Measurements from ENCODE around the gene TRAPPC2. TPM values are rescaled to one million over a fixed set of nuclear protein-coding genes. Genes with fewer than 3 reads are reported as not detected.

TRAPPC2 gene
- total RNA-seq, 2 experiments from 2014 or later: 22.2 to 27.0 TPM

DNA sequence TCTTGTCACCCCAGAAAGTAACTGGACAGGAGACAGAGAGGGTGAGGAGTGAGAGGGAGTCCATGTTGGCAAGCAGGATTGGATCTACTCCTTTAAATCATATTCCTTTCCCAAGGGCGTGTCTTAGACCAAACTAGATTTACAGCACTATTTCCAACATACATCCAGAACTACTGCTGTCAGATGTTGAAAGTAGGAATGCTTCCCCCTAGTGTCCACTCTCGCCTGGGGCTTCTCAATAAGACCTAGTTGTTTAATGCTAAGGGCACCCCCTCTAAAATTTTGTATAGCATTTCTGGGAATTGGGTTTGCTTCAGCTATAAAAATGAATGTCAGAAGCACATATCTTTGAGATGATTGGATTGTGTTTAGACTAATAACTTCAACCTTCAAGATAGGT, 13.4 kb upstream of the TRAPPC2 start:
- no peaks in the 10 kb centered on the region for H3K9me2 ChIP-seq (ENCODE audit: insufficient read depth, low read length)
- no peak overlapping the region for H3K27ac ChIP-seq (ENCODE audit: low read depth, low read length, poor library complexity, severe bottlenecking)
- H3K36me3 ChIP-seq (ENCODE audit: insufficient read depth, low read length): peaks cover 94% of the 10 kb centered on the region
- H3K79me2 ChIP-seq (ENCODE audit: insufficient read depth, low read depth, low read length): peaks cover 17% of the 10 kb centered on the region; the same call in 1 of the 2 replicates
- DNase-seq (ENCODE audit: low spot score): peak; percentile 46
- H3K4me3 ChIP-seq (ENCODE audit: low read depth, low read length, poor library complexity, severe bottlenecking): no peak overlapping the region
- intact Hi-C loops (cut with micrococcal nuclease; ENCODE audit: unreplicated experiment): no loop called here
- no TSS peak for BruUV-seq (replicated peaks)
- H3K4me2 ChIP-seq (ENCODE audit: low read length): no peak overlapping the region
- CTCF ChIA-PET (ENCODE audit: unreplicated experiment): no interaction called here
- no peaks in the 10 kb centered on the region for H3K9me3 ChIP-seq (ENCODE audit: low read length)
- H2AFZ ChIP-seq (ENCODE audit: low read length): no peak overlapping the region
- no peaks in the 10 kb centered on the region for H4K20me1 ChIP-seq (ENCODE audit: insufficient read depth, low read length)
- H3K4me1 ChIP-seq (ENCODE audit: insufficient read depth, low read length, poor library complexity, severe bottlenecking): peaks cover 46% of the 10 kb centered on the region
- POLR2A ChIA-PET: interaction anchor here (1.1 to 2.8 kb wide), 2 partner anchors 10 to 12 kb away, joined by 3 to 20 read pairs; no protein-coding TSS in a partner anchor
- no peak for TF ChIP-seq EZH2phosphoT487 (IDR thresholded peaks at IDR 0.05; ENCODE audit: borderline replicate concordance, low read depth, low read length)
- TF ChIP-seq CTCF (conservative IDR thresholded peaks at IDR 0.05; ENCODE audit: low read length): peak; percentile 69

DNA sequence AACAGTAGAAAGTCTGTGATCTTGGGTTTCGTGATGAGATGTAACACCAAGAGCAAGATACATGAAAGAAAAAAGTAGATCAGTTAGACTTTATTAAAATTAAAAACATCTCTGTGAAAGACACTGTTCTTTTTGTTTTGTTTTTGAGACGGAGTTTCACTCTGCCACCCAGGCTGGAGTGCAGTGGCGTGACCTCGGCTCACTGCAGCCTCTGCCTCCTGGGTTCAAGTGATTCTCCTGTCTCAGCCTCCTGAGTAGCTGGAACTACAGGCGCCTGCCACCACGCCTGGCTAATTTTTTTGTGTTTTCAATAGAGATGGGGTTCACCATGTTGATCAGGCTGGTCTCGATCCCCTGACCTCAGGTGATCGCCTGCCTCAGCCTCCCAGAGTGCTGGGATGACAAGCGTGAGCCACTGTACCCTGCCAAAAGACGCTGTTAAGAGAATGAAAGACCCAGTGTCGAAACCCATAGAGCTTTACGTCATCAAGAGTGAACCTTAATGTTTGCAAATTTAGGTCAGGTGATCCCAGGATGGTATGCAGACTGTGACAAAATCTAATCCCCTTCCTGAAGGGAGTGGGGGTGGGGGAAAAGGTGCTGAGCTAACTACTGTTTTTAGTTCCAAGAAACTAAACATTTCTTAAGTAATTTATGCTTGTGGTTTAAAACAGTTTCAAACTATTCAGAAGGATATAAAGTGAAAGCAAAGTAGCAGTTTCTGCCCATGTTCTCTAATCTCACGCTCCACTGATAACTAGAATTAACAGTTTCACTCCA, 8.2 kb upstream of the TRAPPC2 start:
- Histone ChIP-seq H3K4me3 (ENCODE audit: low read depth, low read length, poor library complexity, severe bottlenecking) (peak overlapping the region; percentile 53), H2AFZ (ENCODE audit: low read length) (no peak overlapping the region), H3K9me2 (ENCODE audit: insufficient read depth, low read length) (no peaks in the 10 kb centered on the region), H3K79me2 (ENCODE audit: insufficient read depth, low read depth, low read length) (peaks cover 48% of the 10 kb centered on the region; the same call in 1 of the 2 replicates), H3K27ac (ENCODE audit: low read depth, low read length, poor library complexity, severe bottlenecking) (peak overlapping the region; percentile 78), H3K36me3 (ENCODE audit: insufficient read depth, low read length) (peaks cover 86% of the 10 kb centered on the region), H3K4me1 (ENCODE audit: insufficient read depth, low read length, poor library complexity, severe bottlenecking) (peaks cover 47% of the 10 kb centered on the region), H4K20me1 (ENCODE audit: insufficient read depth, low read length) (no peaks in the 10 kb centered on the region), H3K4me2 (ENCODE audit: low read length) (peak overlapping the region; percentile 66), H3K9me3 (ENCODE audit: low read length) (no peaks in the 10 kb centered on the region)
- TSS peak; percentile 87 for BruUV-seq (replicated peaks)
- TF ChIP-seq CTCF (conservative IDR thresholded peaks at IDR 0.05; ENCODE audit: low read length) (no peak), EZH2phosphoT487 (IDR thresholded peaks at IDR 0.05; ENCODE audit: borderline replicate concordance, low read depth, low read length) (no peak)
- DNase-seq (ENCODE audit: low spot score): peak; percentile 34
- POLR2A ChIA-PET: interaction anchor here (1.0 to 2.7 kb wide), 5 partner anchors 8 to 44 kb away, joined by 3 to 15 read pairs (median 5); partner anchors contain the start of genes OFD1 and TRAPPC2
- CTCF ChIA-PET (ENCODE audit: unreplicated experiment): no interaction called here
- intact Hi-C loops (cut with micrococcal nuclease; ENCODE audit: unreplicated experiment): no loop called here

GRCh38 chrX:13741695-13742094, 7.3 kb upstream of the TRAPPC2 start:
- intact Hi-C loops (cut with micrococcal nuclease; ENCODE audit: unreplicated experiment): no loop called here
- H2AFZ ChIP-seq (ENCODE audit: low read length): no peak overlapping the region
- H3K4me3 ChIP-seq (ENCODE audit: low read depth, low read length, poor library complexity, severe bottlenecking): peak overlapping the region; percentile 53
- ChIA-PET POLR2A (interaction anchor here (1.0 to 2.7 kb wide), 4 partner anchors 10 to 53 kb away, joined by 3 to 15 read pairs (median 6); no protein-coding TSS in a partner anchor), CTCF (ENCODE audit: unreplicated experiment) (no interaction called here)
- TF ChIP-seq EZH2phosphoT487 (IDR thresholded peaks at IDR 0.05; ENCODE audit: borderline replicate concordance, low read depth, low read length) (no peak), CTCF (conservative IDR thresholded peaks at IDR 0.05; ENCODE audit: low read length) (no peak)
- H3K27ac ChIP-seq (ENCODE audit: low read depth, low read length, poor library complexity, severe bottlenecking): peak overlapping the region; percentile 78
- no peak for DNase-seq (ENCODE audit: low spot score)
- H4K20me1 ChIP-seq (ENCODE audit: insufficient read depth, low read length): no peaks in the 10 kb centered on the region
- peaks cover 57% of the 10 kb centered on the region for H3K79me2 ChIP-seq (ENCODE audit: insufficient read depth, low read depth, low read length)
- H3K9me2 ChIP-seq (ENCODE audit: insufficient read depth, low read length): no peaks in the 10 kb centered on the region
- peaks cover 56% of the 10 kb centered on the region for H3K4me1 ChIP-seq (ENCODE audit: insufficient read depth, low read length, poor library complexity, severe bottlenecking)
- H3K9me3 ChIP-seq (ENCODE audit: low read length): no peaks in the 10 kb centered on the region
- BruUV-seq (replicated peaks): no TSS peak
- H3K4me2 ChIP-seq (ENCODE audit: low read length): peak overlapping the region; percentile 66
- peaks cover 85% of the 10 kb centered on the region for H3K36me3 ChIP-seq (ENCODE audit: insufficient read depth, low read length)
